GM11168 (cell line): ENCODE measurements around the gene FBXW9.
"Not testable (repeated sequence)": the region's sequence is repeated elsewhere in the genome, so short reads cannot be mapped to it uniquely, and the experiment has no call there.

Experiments
- in situ Hi-C: fragments of 300-500 bp; cut with MboI; formaldehyde crosslinking; loops from one replicate; pipeline ENCODE4 v1.12.0; 2022; ENCODE audit warnings: low sequenced_read_pairs; ENCODE audit not compliant: unreplicated experiment

FBXW9 gene

DNA sequence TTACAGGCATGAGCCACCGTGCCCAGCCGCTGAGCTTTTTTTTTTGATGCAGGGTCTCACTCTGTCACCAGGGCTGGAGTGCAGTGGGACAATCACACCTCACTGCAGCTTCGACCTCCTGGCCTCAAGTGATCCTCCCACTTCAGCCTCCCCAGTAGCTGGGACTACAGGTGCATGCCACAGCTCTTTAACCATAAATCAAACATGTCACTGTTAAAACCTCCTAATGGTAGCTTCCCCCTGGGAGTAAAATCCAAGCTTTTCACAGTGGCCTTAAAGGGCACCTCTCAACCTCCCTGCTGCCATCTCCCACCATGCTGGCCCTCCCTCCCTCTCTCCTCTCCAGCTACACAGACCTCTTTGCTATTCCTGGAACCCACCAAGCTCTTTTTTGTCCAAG, 10.6 kb downstream of the FBXW9 start:
- in situ Hi-C loops = no loop called here

DNA sequence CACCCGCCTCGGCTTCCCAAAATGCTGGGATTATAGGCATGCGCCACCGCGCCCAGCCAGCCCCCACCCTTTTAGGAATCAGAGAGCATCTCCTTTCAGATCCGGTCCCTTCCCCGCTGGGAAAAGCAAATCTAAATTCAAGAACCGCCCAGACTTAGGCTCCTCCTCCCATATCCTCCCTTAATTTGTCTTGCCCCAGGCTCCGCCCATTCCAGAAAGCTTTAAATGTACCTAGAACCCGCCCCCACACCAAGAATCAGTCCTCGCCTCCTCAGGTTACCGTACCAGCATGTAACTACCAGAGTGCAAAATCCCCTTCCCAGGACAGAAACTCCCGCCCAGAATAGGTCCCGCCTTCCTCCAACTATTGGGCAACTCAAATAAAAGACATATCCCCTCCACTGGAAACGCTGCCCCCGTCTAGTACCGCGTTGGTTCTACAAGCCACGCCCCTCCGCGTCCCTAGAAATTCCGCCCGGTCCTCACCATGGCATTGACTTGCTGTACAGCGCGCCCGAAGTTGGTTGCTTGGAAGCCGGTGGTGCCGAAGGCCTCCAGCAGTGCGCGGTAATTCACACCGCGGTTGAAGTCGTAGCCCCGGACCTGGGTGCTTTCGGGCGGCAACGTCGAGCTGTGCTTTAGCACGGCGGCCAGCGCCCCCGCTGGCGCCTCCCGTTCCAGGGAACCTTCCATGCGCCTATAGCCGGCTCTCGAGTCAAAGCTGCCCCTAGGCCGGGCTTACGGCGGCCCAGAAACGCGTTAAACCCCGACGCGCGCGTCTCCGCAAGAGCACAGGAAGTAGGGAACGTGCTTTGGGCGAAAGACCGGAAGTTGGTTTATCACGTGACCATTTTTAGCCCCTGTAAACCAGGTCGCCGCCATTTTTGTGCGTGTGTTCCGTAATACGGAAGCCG, 15.1 kb downstream of the FBXW9 start, which contains the start of gene DHPS:
DHPS (minus strand) TSS at position 807 of the 914 bp plus-strand sequence; CDS start at position 693, 114 bp downstream.
- in situ Hi-C loops = no loop called here

DNA sequence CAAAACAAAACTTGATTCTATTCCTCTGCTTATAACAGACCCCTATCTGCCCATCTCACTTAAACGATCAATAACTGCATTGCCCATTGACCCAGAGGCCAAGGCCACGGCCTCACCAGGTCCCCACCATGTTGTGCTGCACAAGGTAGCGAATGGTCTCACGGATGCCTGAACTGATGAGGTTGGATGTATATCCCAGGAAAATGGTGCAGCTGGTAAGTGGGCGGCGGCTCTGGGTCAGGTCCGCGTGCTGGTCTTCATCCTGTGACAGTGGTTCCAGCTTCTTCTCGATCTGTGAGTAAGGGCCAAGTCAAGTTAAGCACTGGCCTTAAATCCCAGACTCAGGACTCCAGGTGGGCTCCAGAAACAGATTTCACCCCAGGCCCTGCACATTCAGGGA, 16.4 kb downstream of the FBXW9 start:
- in situ Hi-C loops = no loop called here

- in situ Hi-C loops = not testable (repeated sequence)
Observed at GRCh38 chr19:12678039-12678438, 18.4 kb downstream of the FBXW9 start.

- in situ Hi-C loops = no loop called here
Observed at GRCh38 chr19:12676928-12677327, 19.5 kb downstream of the FBXW9 start.

GRCh38 chr19:12676384-12676792, 20.0 kb downstream of the FBXW9 start:
- in situ Hi-C loops = no loop called here

GRCh38 chr19:12675940-12676339, 20.5 kb downstream of the FBXW9 start:
- in situ Hi-C loops = no loop called here

DNA sequence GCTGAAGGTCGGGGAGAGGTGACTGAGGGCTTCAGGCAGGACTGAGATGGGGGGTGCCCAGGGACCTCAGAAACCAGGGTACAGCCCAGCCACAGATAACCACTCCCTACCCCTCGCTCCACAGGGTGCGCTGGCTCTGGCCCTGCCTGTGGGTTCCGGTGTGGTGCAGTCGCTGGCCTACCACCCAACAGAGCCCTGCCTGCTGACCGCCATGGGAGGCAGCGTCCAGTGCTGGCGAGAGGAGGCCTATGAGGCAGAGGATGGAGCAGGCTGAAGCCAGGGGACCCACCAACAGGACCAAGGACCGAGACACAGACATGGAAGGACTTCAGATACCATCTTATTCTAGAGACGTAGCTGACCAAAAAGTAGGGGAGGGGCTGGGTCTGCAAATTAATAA, 21.0 kb downstream of the FBXW9 start:
- in situ Hi-C loops = no loop called here

DNA sequence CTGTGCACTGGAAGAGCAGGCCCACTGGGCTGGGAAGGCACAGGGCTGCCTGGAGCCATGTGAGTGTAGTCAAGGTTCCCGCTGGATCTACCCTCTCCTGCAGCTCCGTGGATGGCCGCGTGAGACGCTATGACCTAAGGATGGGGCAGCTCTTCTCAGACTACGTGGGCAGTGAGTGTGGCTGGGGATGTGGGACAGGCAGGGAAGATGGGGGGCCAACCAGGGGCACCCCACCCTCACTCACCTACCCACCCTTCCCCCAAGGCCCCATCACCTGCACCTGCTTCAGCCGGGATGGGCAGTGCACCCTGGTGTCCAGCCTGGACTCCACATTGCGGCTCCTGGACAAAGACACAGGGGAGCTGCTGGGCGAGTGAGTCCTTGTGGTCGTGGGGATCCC, 23.7 kb downstream of the FBXW9 start:
- in situ Hi-C loops = loop anchor here (5.0 kb wide), 1 partner anchor 110 kb away; no protein-coding TSS in a partner anchor

DNA sequence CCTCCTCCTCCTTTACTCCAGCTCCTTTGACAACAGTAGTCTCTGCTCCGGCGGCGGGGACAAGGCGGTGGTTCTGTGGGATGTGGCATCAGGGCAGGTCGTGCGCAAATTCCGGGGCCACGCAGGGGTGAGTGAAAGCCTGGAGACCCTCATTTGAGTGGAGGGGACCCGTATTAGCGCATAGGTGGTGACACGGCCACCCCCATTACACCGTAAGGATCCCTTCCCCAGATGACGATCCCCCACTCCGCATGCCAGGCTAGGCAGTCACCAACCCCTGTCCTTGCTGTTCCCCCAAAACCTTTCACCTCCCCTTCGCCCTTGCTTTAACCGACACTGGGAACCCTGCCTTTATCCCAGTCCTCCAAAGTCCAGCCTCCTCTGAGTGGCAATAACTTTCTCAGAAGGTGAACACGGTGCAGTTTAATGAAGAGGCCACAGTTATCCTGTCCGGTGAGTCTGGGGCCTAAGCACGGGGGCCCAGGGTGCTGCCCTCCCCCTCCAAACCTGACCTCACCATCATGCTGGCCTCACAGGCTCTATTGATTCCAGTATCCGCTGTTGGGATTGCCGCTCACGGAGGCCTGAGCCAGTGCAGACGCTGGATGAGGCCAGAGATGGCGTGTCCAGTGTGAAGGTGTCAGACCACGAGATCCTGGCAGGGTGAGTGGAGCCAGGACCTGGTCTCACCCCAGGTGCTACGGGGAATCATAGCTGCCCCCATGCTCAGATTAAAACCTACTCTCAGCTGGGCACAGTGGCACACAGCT, 26.1 kb downstream of the FBXW9 start:
- in situ Hi-C loops = loop anchor here (5.0 kb wide), 1 partner anchor 108 kb away; no protein-coding TSS in a partner anchor

- in situ Hi-C loops = loop anchor here (5.0 kb wide), 1 partner anchor 107 kb away; no protein-coding TSS in a partner anchor
Observed at GRCh38 chr19:12669270-12670158, 26.9 kb downstream of the FBXW9 start.

DNA sequence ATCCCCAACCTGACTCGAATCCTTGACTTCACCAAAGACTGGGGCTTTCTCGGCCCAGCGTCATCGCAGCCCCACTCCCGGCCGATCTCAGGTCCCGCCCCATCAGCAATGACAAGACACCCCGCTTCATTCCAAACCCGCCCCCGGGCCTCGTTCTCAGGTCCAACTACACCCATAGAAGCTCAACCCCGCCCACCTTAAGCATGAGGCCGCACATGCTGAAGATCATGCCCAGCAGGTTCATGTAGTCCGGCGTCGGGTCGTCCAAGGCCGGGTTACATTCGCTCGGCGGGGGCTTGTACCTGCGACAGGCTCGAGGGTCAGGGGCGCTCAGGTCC, 27.5 kb downstream of the FBXW9 start:
- in situ Hi-C loops = no loop called here

DNA sequence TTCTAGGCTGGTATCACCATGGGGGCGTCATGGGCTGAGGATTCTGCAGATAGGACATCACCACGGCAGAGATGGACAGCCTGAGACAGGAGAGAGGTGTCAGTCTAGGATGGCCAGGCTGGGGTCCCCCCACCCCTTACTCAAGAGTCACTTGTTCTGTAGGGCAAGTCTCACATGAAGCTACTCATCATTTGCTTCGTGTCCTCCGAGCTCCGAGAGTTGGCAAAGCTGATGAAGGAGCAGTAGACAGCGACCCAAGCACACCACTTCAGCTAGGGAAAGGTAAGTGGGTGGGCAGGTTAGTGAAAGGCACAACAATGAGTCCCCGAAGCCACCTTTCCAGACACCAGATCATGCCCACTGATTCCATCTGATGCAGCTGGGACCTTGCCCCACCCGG, 28.1 kb downstream of the FBXW9 start:
- in situ Hi-C loops = no loop called here

GRCh38 chr19:12667731-12668302, 28.6 kb downstream of the FBXW9 start:
- in situ Hi-C loops = no loop called here

- in situ Hi-C loops = no loop called here
Observed at GRCh38 chr19:12666265-12667048, 30.0 kb downstream of the FBXW9 start, which contains the start of the genes MAN2B1 and WDR83. TSS of gene MAN2B1 (minus strand) at chr19:12666742. CDS start at chr19:12666701, 41 bp downstream. TSS of gene WDR83 (plus strand) at chr19:12666807. CDS start at chr19:12669791, 2,984 bp downstream.

DNA sequence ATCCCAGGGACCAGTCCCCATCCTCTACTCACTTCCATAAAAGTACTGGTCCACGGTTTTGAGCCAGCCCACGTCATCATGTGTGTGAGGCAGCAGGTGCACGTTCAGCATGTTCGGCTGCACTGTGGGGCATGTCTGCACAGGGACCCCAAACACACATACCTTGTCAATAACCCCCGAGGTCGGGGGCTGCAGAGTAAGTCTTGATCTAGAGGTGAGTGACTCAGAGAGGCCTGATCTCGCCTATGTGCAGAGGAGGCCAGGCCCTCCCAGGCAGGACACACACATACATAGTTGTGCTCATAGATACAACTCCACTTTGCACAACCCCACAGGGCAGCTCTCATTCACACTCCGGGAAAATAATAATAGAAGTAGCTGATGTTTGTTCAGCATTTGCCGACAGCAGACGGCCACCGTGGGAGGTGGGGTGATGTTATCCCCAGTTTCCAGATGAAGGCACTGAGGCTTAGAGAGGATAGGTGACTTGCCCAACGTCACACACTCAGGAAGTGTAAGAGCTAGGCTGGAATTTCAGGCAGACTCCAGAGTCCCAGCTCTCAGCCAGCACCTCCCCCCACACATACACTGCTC, 30.7 kb downstream of the FBXW9 start:
- in situ Hi-C loops = no loop called here

DNA sequence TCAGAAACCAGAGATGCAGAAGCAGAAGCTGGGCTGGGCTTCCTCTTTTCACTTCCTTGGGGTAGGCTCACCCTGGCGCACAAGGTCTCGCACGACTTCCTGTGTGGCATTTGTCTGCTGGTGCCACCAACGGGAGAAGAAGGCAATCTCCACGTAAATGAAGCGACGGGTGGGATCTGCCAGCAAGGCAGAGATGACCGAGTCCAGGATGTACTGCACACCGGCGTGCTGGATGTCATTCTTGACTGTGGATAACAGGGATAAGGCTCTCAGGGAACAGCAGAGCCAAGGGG, 31.2 kb downstream of the FBXW9 start:
- in situ Hi-C loops = no loop called here

GRCh38 chr19:12664406-12665280, 31.8 kb downstream of the FBXW9 start:
- in situ Hi-C loops = no loop called here
